Panc1 (cell line): ENCODE data around the gene PNLIPRP2. TPM values are rescaled to one million over a fixed set of nuclear protein-coding genes. Genes with fewer than 3 reads are reported as not detected.

Source experiments
- ATAC-seq: fragments of 200-7000 bp; cut with Tn5 transposase; 2 replicates; pipeline ENCODE4 v1.9.1; 2020; ENCODE audit warnings: mild to moderate bottlenecking, moderate library complexity
- BruUV-seq: library from RNA; stranded (reverse); fragments of 400-500 nt; replicated peaks from 2 replicates; lab custom pipeline; 2021; lab: Mats Ljungman, UMichigan
- CTCF ChIA-PET: fragments of 300-600 bp; sonication (Branson Sonifier 250); formaldehyde crosslinking; loops from one replicate; lab custom pipeline; 2022; ENCODE audit warnings: antibody characterized with exemption; lab: Charles Lee
- POLR2A ChIA-PET: fragments of 300-600 bp; sonication (Branson Sonifier 250); formaldehyde crosslinking; loops from one replicate; lab custom pipeline; 2022; ENCODE audit warnings: antibody characterized with exemption; lab: Charles Lee
- DNase-seq: peaks from one replicate; pipeline ENCODE4 v3.0.0-alpha.2; 2010; ENCODE audit warnings: low read depth, low spot score
- H3K27ac ChIP-seq: 2 replicates; pipeline ENCODE4 v1.5.1; 2011; ENCODE audit warnings: mild to moderate bottlenecking, low read length, inconsistent platforms
- H3K27me3 ChIP-seq: fragments of 200-500 bp; sonication (Bioruptor generic); 2 replicates; pipeline ENCODE4 v1.6.0; 2014; ENCODE audit warnings: low read length, inconsistent platforms; ENCODE audit not compliant: control insufficient read depth, insufficient read depth
- H3K36me3 ChIP-seq: fragments of 200-500 bp; sonication (Bioruptor generic); 2 replicates; pipeline ENCODE4 v1.5.1; 2014; ENCODE audit warnings: inconsistent platforms, mild to moderate bottlenecking, low read length, moderate library complexity; ENCODE audit not compliant: control insufficient read depth, insufficient read depth
- H3K4me1 ChIP-seq: 2 replicates; pipeline ENCODE4 v1.5.1; 2011; ENCODE audit warnings: inconsistent platforms, mild to moderate bottlenecking, low read length, moderate library complexity; ENCODE audit not compliant: control insufficient read depth, insufficient read depth
- H3K4me3 ChIP-seq, 2 experiments: 2 replicates each; pipeline ENCODE4 v1.5.1; 2011 to 2012; ENCODE audit warnings: low read depth in 2 of 2, low read length in 2 of 2, mild to moderate bottlenecking in 2 of 2, inconsistent platforms in 1 of 2, moderate library complexity in 1 of 2
- H3K9me3 ChIP-seq: fragments of 200-500 bp; sonication (Bioruptor generic); 2 replicates; pipeline ENCODE4 v1.5.1; 2014; ENCODE audit warnings: low read depth, mild to moderate bottlenecking, inconsistent platforms, low read length, moderate library complexity; ENCODE audit not compliant: control insufficient read depth, insufficient read depth
- POLR2AphosphoS5 ChIP-seq: IDR thresholded peaks from 2 replicates; pipeline ENCODE4 v1.6.1; 2012; ENCODE audit warnings: mild to moderate bottlenecking, low read depth, low read length, moderate library complexity
- SIN3A ChIP-seq: IDR thresholded peaks from 2 replicates; pipeline ENCODE4 v1.6.1; 2012; ENCODE audit warnings: low read depth, mild to moderate bottlenecking, low read length, moderate library complexity, borderline replicate concordance; ENCODE audit not compliant: insufficient read depth
- TCF7L2 ChIP-seq: IDR thresholded peaks from 2 replicates; pipeline ENCODE4 v1.6.1; 2011; ENCODE audit warnings: mild to moderate bottlenecking, low read depth, low read length, inconsistent platforms
- in situ Hi-C: cut with HindIII; loops from 2 replicates; pipeline ENCODE4 v1.10.0; 2016; ENCODE audit warnings: low sequenced_read_pairs, low pct_unique_long_range_greater_than_20kb
- intact Hi-C: fragments of 100-400 bp; cut with micrococcal nuclease; formaldehyde crosslinking; loops from one replicate; pipeline ENCODE4 v1.10.0; 2022; ENCODE audit not compliant: unreplicated experiment
- total RNA-seq: library from RNA; stranded (reverse); gene quantifications from one replicate; pipeline ENCODE4 v1.2.1, GENCODE V29; 2021; ENCODE audit not compliant: unreplicated experiment
- TF ChIP-seq, protein P1 (sequence below): fragments of 450-650 bp; IDR thresholded peaks from 2 replicates; pipeline ENCODE4 v1.5.1; 2017; ENCODE audit warnings: mild to moderate bottlenecking
- TF ChIP-seq, protein P2 (sequence below), 2 experiments: IDR thresholded peaks; 2 replicates each; pipeline ENCODE4 v1.6.1; 2011 to 2012; ENCODE audit warnings: low read depth in 2 of 2, control low read depth in 1 of 2, low read length in 1 of 2, mild to moderate bottlenecking in 1 of 2, moderate library complexity in 1 of 2; ENCODE audit not compliant: insufficient read depth in 1 of 2

Gene PNLIPRP2
- total RNA-seq, 1 experiment from 2014 or later, result 0.72 TPM

DNA sequence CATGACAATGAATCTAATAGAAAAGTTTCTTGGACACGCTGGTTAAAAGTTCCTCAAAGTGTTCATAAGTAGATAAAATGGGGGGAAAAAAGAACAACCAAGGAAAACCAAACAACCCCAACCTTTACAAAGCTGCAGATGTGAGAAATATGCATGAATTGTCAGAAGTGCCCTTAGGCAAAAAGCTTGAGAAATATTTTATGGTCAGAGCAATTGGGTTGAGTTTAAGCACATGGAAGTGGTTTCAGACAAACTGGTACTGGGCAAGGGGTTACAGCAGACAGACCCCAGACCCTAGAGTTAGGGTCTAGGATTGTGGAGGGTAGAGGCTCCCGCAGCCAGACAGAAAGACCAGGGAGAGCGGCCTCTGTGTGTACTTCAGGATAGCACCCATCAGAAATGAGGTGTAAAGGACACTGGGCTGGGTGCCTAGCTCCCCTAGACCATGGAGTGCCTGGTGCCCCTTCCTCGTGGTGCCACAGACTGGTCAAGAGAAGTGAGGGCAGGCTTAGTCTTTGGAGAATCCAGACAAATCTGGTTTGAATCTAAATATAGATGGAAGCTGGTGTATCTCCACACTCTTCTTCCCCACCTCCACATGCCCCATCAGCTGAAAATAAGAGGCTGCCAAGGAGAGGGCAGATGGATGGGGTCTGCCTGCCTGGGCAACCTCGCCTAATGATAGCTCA lies 37.3 kb downstream of the PNLIPRP2 start:
- Histone ChIP-seq H3K27me3 (0 out of 2 replicates have a peak, but pooled peaks cover 5% of the 10 kb centered on the region), H3K4me3 (no peak overlapping the region), H3K4me1 (no peaks in the 10 kb centered on the region), H3K36me3 (no peaks in the 10 kb centered on the region), H3K27ac (no peak overlapping the region), H3K9me3 (no peaks in the 10 kb centered on the region)
- CTCF ChIA-PET, result no interaction called here
- in situ Hi-C loops (no loop called here), intact Hi-C loops (no loop called here)
- no peak for ATAC-seq
- POLR2A ChIA-PET, result no interaction called here
- BruUV-seq, result no TSS peak
- no peak for DNase-seq
- TF ChIP-seq SIN3A (no peak), POLR2AphosphoS5 (no peak), TCF7L2 (no peak)
- TF ChIP-seq, protein P1, sequence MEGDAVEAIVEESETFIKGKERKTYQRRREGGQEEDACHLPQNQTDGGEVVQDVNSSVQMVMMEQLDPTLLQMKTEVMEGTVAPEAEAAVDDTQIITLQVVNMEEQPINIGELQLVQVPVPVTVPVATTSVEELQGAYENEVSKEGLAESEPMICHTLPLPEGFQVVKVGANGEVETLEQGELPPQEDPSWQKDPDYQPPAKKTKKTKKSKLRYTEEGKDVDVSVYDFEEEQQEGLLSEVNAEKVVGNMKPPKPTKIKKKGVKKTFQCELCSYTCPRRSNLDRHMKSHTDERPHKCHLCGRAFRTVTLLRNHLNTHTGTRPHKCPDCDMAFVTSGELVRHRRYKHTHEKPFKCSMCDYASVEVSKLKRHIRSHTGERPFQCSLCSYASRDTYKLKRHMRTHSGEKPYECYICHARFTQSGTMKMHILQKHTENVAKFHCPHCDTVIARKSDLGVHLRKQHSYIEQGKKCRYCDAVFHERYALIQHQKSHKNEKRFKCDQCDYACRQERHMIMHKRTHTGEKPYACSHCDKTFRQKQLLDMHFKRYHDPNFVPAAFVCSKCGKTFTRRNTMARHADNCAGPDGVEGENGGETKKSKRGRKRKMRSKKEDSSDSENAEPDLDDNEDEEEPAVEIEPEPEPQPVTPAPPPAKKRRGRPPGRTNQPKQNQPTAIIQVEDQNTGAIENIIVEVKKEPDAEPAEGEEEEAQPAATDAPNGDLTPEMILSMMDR, result no peak
- TF ChIP-seq, protein P2, sequence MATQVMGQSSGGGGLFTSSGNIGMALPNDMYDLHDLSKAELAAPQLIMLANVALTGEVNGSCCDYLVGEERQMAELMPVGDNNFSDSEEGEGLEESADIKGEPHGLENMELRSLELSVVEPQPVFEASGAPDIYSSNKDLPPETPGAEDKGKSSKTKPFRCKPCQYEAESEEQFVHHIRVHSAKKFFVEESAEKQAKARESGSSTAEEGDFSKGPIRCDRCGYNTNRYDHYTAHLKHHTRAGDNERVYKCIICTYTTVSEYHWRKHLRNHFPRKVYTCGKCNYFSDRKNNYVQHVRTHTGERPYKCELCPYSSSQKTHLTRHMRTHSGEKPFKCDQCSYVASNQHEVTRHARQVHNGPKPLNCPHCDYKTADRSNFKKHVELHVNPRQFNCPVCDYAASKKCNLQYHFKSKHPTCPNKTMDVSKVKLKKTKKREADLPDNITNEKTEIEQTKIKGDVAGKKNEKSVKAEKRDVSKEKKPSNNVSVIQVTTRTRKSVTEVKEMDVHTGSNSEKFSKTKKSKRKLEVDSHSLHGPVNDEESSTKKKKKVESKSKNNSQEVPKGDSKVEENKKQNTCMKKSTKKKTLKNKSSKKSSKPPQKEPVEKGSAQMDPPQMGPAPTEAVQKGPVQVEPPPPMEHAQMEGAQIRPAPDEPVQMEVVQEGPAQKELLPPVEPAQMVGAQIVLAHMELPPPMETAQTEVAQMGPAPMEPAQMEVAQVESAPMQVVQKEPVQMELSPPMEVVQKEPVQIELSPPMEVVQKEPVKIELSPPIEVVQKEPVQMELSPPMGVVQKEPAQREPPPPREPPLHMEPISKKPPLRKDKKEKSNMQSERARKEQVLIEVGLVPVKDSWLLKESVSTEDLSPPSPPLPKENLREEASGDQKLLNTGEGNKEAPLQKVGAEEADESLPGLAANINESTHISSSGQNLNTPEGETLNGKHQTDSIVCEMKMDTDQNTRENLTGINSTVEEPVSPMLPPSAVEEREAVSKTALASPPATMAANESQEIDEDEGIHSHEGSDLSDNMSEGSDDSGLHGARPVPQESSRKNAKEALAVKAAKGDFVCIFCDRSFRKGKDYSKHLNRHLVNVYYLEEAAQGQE (IDR thresholded peaks at IDR 0.05; ENCODE audit: insufficient read depth in 1 of 2, low read depth in 2 of 2, low read length in 1 of 2), result no peak

DNA sequence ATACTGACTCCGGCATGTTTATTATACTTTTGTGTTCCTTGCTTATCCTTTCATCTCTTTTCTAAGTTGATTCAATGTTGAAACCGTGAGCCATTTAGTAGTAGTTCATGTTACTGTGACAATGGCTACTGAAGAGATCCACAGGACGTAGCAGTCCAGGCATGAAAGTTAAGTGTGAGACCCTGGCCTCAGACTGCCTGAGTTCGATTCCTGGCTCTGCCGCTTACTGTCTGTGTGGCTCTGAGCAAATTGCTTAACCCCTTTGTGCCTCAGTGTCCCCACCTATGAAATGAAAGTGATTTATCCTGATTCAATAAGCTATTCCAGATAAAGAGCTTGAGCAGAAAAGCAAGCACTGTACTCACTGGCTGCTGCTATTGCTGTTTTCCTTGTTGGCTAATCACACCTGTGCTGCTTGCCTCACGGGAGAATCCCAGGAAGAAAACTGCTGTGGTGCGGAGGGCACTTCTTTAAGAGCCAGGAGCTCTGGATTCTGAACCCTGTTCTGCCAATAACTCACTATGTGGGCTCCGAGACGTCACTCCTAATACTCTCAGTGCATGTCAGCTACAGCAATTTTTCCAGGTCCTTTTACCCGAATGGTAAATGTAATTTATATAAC lies 38.4 kb downstream of the PNLIPRP2 start:
- H3K4me3 ChIP-seq, result no peak overlapping the region
- in situ Hi-C loops, result no loop called here
- POLR2A ChIA-PET, result no interaction called here
- intact Hi-C loops, result no loop called here
- TF ChIP-seq SIN3A (no peak), TCF7L2 (no peak), POLR2AphosphoS5 (no peak)
- TF ChIP-seq, protein P2 (IDR thresholded peaks at IDR 0.05; ENCODE audit: insufficient read depth in 1 of 2, low read depth in 2 of 2, low read length in 1 of 2), result no peak
- TF ChIP-seq, protein P1, result no peak
- no peaks in the 10 kb centered on the region for H3K36me3 ChIP-seq
- CTCF ChIA-PET, result interaction anchor here (0.6 kb wide), 1 partner anchor 32 kb away, joined by 5 read pairs; no protein-coding TSS in a partner anchor
- H3K27me3 ChIP-seq, result 0 out of 2 replicates have a peak, but pooled peaks cover 5% of the 10 kb centered on the region
- BruUV-seq, result no TSS peak
- DNase-seq (no peak), ATAC-seq (no peak)
- H3K27ac ChIP-seq, result no peak overlapping the region
- H3K4me1 ChIP-seq, result no peaks in the 10 kb centered on the region
- H3K9me3 ChIP-seq, result no peaks in the 10 kb centered on the region
